ENCODE results near the gene PDE9A.

DNA sequence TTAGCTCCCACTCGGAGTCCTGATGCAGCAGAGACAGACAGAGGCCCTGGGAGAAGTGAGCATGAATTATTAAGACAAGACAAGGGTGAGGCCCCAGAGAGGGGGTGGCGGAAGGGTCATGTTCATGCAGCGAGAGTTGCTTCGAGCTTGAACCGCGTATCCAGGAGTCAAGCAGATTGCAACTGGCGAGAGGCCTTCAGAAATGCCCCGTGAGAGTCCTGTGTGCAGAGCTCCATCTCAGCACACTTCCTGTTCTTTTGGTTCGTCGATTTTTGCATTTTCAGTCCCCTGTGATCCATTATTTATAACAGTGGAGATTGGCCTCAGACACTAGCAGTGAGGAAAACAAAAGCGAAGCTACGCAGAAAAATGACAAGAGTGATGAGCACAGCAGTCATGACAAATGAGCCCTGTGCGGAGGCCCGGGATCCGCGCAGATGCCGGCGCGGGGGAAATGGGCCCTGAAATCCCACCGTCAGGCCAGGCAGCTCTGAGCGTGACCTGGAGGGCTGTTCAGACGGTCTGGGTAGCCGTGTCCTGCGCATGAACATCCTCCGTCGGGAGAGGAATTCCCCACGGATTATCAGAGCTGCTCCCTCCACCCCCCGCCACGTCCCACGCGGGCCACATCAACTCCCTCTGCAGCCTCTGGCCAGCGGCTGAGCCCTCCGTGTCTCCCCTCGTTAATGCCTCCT, 15.0 kb downstream of the PDE9A start:
- TF ChIP-seq, protein P1, sequence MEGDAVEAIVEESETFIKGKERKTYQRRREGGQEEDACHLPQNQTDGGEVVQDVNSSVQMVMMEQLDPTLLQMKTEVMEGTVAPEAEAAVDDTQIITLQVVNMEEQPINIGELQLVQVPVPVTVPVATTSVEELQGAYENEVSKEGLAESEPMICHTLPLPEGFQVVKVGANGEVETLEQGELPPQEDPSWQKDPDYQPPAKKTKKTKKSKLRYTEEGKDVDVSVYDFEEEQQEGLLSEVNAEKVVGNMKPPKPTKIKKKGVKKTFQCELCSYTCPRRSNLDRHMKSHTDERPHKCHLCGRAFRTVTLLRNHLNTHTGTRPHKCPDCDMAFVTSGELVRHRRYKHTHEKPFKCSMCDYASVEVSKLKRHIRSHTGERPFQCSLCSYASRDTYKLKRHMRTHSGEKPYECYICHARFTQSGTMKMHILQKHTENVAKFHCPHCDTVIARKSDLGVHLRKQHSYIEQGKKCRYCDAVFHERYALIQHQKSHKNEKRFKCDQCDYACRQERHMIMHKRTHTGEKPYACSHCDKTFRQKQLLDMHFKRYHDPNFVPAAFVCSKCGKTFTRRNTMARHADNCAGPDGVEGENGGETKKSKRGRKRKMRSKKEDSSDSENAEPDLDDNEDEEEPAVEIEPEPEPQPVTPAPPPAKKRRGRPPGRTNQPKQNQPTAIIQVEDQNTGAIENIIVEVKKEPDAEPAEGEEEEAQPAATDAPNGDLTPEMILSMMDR (IDR thresholded peaks at IDR 0.05): no peak
- no peak for TF ChIP-seq POLR2A (IDR thresholded peaks at IDR 0.05; ENCODE audit: low read depth)

Measured in esophagus muscularis mucosa (tissue), 3 donors.